HepG2 (cell line): ENCODE measurements around the gene FANCE. TPM values are rescaled to one million over a fixed set of nuclear protein-coding genes. Genes with fewer than 3 reads are reported as not detected.
A peak's percentile ranks its signal among the peaks of the same experiment; 100 is the strongest.

Experiments
- ATAC-seq: fragments of 200-7000 bp; cut with Tn5 transposase; 3 replicates; pipeline ENCODE4 v1.9.1; 2020; ENCODE audit warnings: mild to moderate bottlenecking, moderate library complexity
- BruUV-seq: library from RNA; stranded (reverse); fragments of 400-500 nt; replicated peaks from 2 replicates; lab custom pipeline; 2021; lab: Mats Ljungman, UMichigan
- CTCF ChIA-PET: fragments of 300-600 bp; formaldehyde crosslinking; extraction: SDS; loops from one replicate; lab custom pipeline; 2021; ENCODE audit warnings: low total read pairs, inconsistent platforms, low intra/inter-chr PET ratio; lab: Yijun Ruan, JAX
- POLR2A ChIA-PET: fragments of 350-600 bp; sonication (Branson Sonifier 250); formaldehyde crosslinking; loops from one replicate; lab custom pipeline; 2020; ENCODE audit warnings: antibody characterized with exemption, inconsistent platforms; lab: Yijun Ruan, JAX
- DNase-seq: peaks from one replicate; pipeline ENCODE4 v3.0.0-alpha.2; 2015; ENCODE audit warnings: low spot score
- FAIRE-seq: peaks from 3 replicates; lab custom pipeline; 2011; peaks lifted over from hg19 to GRCh38; lab: Jason Lieb, UNC
- H2AFZ ChIP-seq: one replicate; pipeline ENCODE4 v1.6.1; 2011; ENCODE audit warnings: low read length, inconsistent platforms
- H3K27ac ChIP-seq: fragments of 300-600 bp; 3 replicates; pipeline ENCODE4 v1.8.0; 2011; ENCODE audit warnings: mixed run types, mild to moderate bottlenecking, mixed read lengths, low read length, inconsistent platforms; ENCODE audit not compliant: insufficient read depth; ENCODE audit errors: extremely low read length
- H3K27me3 ChIP-seq, 2 experiments: fragments of 200-600 bp in 1 of 2; 2 replicates in 1 of 2; 3 replicates in 1 of 2; pipeline versions ENCODE4 v1.6.0 to v1.8.0; 2011; ENCODE audit warnings: low read length in 2 of 2, mild to moderate bottlenecking in 2 of 2, moderate library complexity in 2 of 2, inconsistent platforms in 1 of 2; ENCODE audit not compliant: insufficient read depth in 2 of 2, control insufficient read depth in 1 of 2
- H3K36me3 ChIP-seq, 2 experiments: fragments of 200-600 bp in 1 of 2; replicated peaks in 1 of 2; 2 replicates in 1 of 2; 3 replicates in 1 of 2; pipeline versions ENCODE4 v1.5.1 to v1.8.0; 2011; ENCODE audit warnings: low read length in 2 of 2, inconsistent platforms in 1 of 2; ENCODE audit not compliant: insufficient read depth in 2 of 2, control insufficient read depth in 1 of 2
- H3K4me1 ChIP-seq: 2 replicates; pipeline ENCODE4 v1.5.1; 2012; ENCODE audit warnings: low read length, inconsistent platforms; ENCODE audit not compliant: insufficient read depth
- H3K4me2 ChIP-seq: 2 replicates; pipeline ENCODE4 v1.6.0; 2011; ENCODE audit warnings: low read depth, low read length, inconsistent platforms
- H3K4me3 ChIP-seq, 3 experiments: fragments of 200-600 bp in 1 of 3; sonication (generic), shearing (Covaris generic) in 1 of 3; replicated peaks in 1 of 3; 2 replicates each; pipeline ENCODE4 v1.5.1; 2011 to 2016; ENCODE audit warnings: low read length in 3 of 3, inconsistent platforms in 2 of 3, low read depth in 2 of 3, mild to moderate bottlenecking in 2 of 3, control low read depth in 1 of 3, mixed read lengths in 1 of 3; ENCODE audit not compliant: insufficient read depth in 1 of 3
- H3K79me2 ChIP-seq: one replicate; pipeline ENCODE4 v1.6.1; 2011; ENCODE audit warnings: low read length, inconsistent platforms; ENCODE audit not compliant: insufficient read depth
- H3K9ac ChIP-seq: 2 replicates; pipeline ENCODE4 v1.6.0; 2011; ENCODE audit warnings: mild to moderate bottlenecking, low read depth, low read length, inconsistent platforms; ENCODE audit not compliant: insufficient read depth
- H3K9me3 ChIP-seq: 2 replicates; pipeline ENCODE4 v1.5.1; 2012; ENCODE audit warnings: mild to moderate bottlenecking, low read length
- H4K20me1 ChIP-seq: 2 replicates; pipeline ENCODE4 v1.6.0; 2011; ENCODE audit warnings: inconsistent platforms, mild to moderate bottlenecking, low read length, moderate library complexity; ENCODE audit not compliant: insufficient read depth
- ERF ChIP-seq: IDR thresholded peaks from 2 replicates; pipeline ENCODE4 v1.6.1; 2018; ENCODE audit warnings: missing biosample characterization, missing genetic modification reagents
- HOXA3 ChIP-seq: sonication (generic); formaldehyde crosslinking; IDR thresholded peaks from 2 replicates; pipeline ENCODE4 v1.5.0; 2020; ENCODE audit warnings: missing genetic modification reagents
- KAT8 ChIP-seq: IDR thresholded peaks from 2 replicates; pipeline ENCODE4 v1.6.1; 2016; ENCODE audit warnings: missing genetic modification reagents, missing compliant biosample characterization
- KDM1A ChIP-seq: IDR thresholded peaks from 2 replicates; pipeline ENCODE4 v1.6.1; 2016; ENCODE audit warnings: missing compliant biosample characterization
- MAF1 ChIP-seq: sonication (generic); formaldehyde crosslinking; IDR thresholded peaks from 2 replicates; pipeline ENCODE4 v1.5.0; 2020; ENCODE audit warnings: missing genetic modification reagents, borderline replicate concordance
- MEF2D ChIP-seq: sonication (generic); formaldehyde crosslinking; IDR thresholded peaks from 2 replicates; pipeline ENCODE4 v1.5.1; 2020; ENCODE audit warnings: mild to moderate bottlenecking, missing genetic modification reagents
- MXD4 ChIP-seq: IDR thresholded peaks from 2 replicates; pipeline ENCODE4 v1.6.1; 2016; ENCODE audit warnings: mild to moderate bottlenecking, missing biosample characterization, missing genetic modification reagents
- PAX8 ChIP-seq: sonication (generic); formaldehyde crosslinking; IDR thresholded peaks from 2 replicates; pipeline ENCODE4 v1.8.0; 2022; ENCODE audit warnings: mild to moderate bottlenecking, missing genetic modification reagents, borderline replicate concordance
- SIX4 ChIP-seq: sonication (generic); formaldehyde crosslinking; IDR thresholded peaks from 2 replicates; pipeline ENCODE4 v1.4.0; 2020; ENCODE audit warnings: missing genetic modification reagents
- ZBTB38 ChIP-seq: sonication (generic); formaldehyde crosslinking; IDR thresholded peaks from 2 replicates; pipeline ENCODE4 v1.5.1; 2020; ENCODE audit warnings: mild to moderate bottlenecking, missing genetic modification reagents
- ZNF563 ChIP-seq: sonication (generic); formaldehyde crosslinking; IDR thresholded peaks from 2 replicates; pipeline ENCODE4 v1.8.0; 2022; ENCODE audit warnings: mild to moderate bottlenecking, moderate library complexity, missing genetic modification reagents
- WGBS: methylation state at CpG from one replicate; pipeline ENCODE4 v1.1.6; 2017; ENCODE audit warnings: low lambda C conversion rate; 5-methylcytosine and 5-hydroxymethylcytosine counted together
- in situ Hi-C: cut with HindIII; loops from 2 replicates; pipeline ENCODE4 v1.10.0; 2017; ENCODE audit warnings: low pct_unique_long_range_greater_than_20kb; ENCODE audit not compliant: extremely low pct_ligation_motif_present
- intact Hi-C: fragments of 100-400 bp; cut with micrococcal nuclease; formaldehyde crosslinking; loops from one replicate; pipeline ENCODE4 v1.10.0; 2022; ENCODE audit not compliant: unreplicated experiment
- polyA plus RNA-seq, 8 experiments: library from polyadenylated mRNA; depleted of rRNA in 3 of 8; stranded (reverse) in 7 of 8; unstranded in 1 of 8; fragments of >200 nt; fragmentation: Illumina TruSeq in 4 of 8; extraction: Trizol in 4 of 8; gene quantifications; 2 replicates each; pipeline versions ENCODE4 v1.2.1 to v1.2.3, GENCODE V29; 2011 to 2016; ENCODE audit warnings: low read depth in 4 of 8, missing spikeins in 1 of 8, mixed read lengths in 1 of 8; ENCODE audit not compliant: insufficient read depth in 1 of 8
- total RNA-seq, 5 experiments: library from RNA; depleted of rRNA; stranded (reverse); fragments of >200 nt; fragmentation: Illumina TruSeq; extraction: Trizol; gene quantifications; 2 replicates each; pipeline ENCODE4 v1.2.3, GENCODE V29; 2016; ENCODE audit warnings: low read depth in 1 of 5
- TF ChIP-seq, protein P1 (sequence below): sonication (generic); formaldehyde crosslinking; IDR thresholded peaks from 2 replicates; pipeline ENCODE4 v1.8.0; 2022; ENCODE audit warnings: mild to moderate bottlenecking, missing genetic modification reagents; ENCODE audit not compliant: insufficient replicate concordance
- TF ChIP-seq, protein P2 (sequence below): sonication (generic); formaldehyde crosslinking; IDR thresholded peaks from 2 replicates; pipeline ENCODE4 v1.4.0; 2020; ENCODE audit warnings: low read depth, mild to moderate bottlenecking, missing genetic modification reagents
- TF ChIP-seq, protein P3 (sequence below): sonication (generic); formaldehyde crosslinking; IDR thresholded peaks from 2 replicates; pipeline ENCODE4 v1.9.0; 2022; ENCODE audit warnings: missing genetic modification reagents, mild to moderate bottlenecking, borderline replicate concordance
- TF ChIP-seq, protein P4 (sequence below): IDR thresholded peaks from 2 replicates; pipeline ENCODE4 v1.6.1; 2018; ENCODE audit warnings: missing genetic modification reagents, mild to moderate bottlenecking, missing compliant biosample characterization
- TF ChIP-seq, protein P5 (sequence below): sonication (generic); formaldehyde crosslinking; IDR thresholded peaks from 2 replicates; pipeline ENCODE4 v1.5.1; 2020; ENCODE audit warnings: missing genetic modification reagents, mild to moderate bottlenecking, borderline replicate concordance

The FANCE gene
- total and polyA plus RNA-seq, 2 of the 13 experiments (the other 11 are each of a cell fraction or from before 2014, with no cell fraction given), result 7.1 to 11.2 TPM

DNA sequence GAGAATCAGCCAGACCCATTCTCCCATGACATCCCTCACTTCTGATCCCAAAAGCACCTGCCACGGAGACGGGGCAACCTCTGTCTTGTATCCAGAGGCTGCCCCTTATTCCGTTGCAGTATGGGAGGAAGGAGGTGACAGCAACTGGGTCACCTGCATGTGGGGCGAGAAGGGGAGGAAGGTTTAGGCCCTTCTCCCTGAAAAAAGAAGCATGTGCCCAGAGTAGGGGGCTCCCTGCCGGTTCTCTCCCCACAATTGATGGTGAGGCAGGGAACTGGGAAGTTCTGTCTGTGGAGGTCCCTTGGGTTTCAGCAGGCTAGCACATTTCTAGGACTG, 49.3 kb upstream of the FANCE start:
- no TSS peak for BruUV-seq
- no peaks in the 10 kb centered on the region for H3K79me2 ChIP-seq
- ChIA-PET POLR2A (interaction anchor here (0.7 to 1.2 kb wide), 3 partner anchors 12 to 31 kb away, joined by 3 to 5 read pairs (median 3); no protein-coding TSS in a partner anchor), CTCF (interaction anchor here (1.4 kb wide), 1 partner anchor 12 kb away, joined by 5 read pairs; no protein-coding TSS in a partner anchor)
- H3K27ac ChIP-seq, result no peak overlapping the region
- DNase-seq (no peak), FAIRE-seq (no peak), ATAC-seq (no peak)
- intact Hi-C loops (loop anchor here (1.0 to 5.0 kb wide), 2 partner anchors 12 to 36 kb away; no protein-coding TSS in a partner anchor), in situ Hi-C loops (no loop called here)
- no peaks in the 10 kb centered on the region for H4K20me1 ChIP-seq
- H3K4me3 ChIP-seq, result peak overlapping the region in 1 of 3 experiments; percentile 49; a peak in 2 of 6 replicates
- H2AFZ ChIP-seq, result no peak overlapping the region
- H3K9ac ChIP-seq, result no peak overlapping the region; the same call in 1 of the 2 replicates
- no peaks in the 10 kb centered on the region for H3K9me3 ChIP-seq
- no peaks in the 10 kb centered on the region for H3K36me3 ChIP-seq
- H3K4me2 ChIP-seq, result peak overlapping the region; percentile 73
- WGBS, result 14% methylated on average over 5 of the region's 5 CpGs
- H3K27me3 ChIP-seq, result no peaks in the 10 kb centered on the region
- peaks cover 53% of the 10 kb centered on the region for H3K4me1 ChIP-seq
- TF ChIP-seq, protein P1, sequence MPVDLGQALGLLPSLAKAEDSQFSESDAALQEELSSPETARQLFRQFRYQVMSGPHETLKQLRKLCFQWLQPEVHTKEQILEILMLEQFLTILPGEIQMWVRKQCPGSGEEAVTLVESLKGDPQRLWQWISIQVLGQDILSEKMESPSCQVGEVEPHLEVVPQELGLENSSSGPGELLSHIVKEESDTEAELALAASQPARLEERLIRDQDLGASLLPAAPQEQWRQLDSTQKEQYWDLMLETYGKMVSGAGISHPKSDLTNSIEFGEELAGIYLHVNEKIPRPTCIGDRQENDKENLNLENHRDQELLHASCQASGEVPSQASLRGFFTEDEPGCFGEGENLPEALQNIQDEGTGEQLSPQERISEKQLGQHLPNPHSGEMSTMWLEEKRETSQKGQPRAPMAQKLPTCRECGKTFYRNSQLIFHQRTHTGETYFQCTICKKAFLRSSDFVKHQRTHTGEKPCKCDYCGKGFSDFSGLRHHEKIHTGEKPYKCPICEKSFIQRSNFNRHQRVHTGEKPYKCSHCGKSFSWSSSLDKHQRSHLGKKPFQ (CRISPR knock-in tag), result peak; percentile 48
- TF ChIP-seq, protein P2, sequence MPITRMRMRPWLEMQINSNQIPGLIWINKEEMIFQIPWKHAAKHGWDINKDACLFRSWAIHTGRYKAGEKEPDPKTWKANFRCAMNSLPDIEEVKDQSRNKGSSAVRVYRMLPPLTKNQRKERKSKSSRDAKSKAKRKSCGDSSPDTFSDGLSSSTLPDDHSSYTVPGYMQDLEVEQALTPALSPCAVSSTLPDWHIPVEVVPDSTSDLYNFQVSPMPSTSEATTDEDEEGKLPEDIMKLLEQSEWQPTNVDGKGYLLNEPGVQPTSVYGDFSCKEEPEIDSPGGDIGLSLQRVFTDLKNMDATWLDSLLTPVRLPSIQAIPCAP (CRISPR knock-in tag), result no peak
- TF ChIP-seq KAT8 (CRISPR knock-in tag) (0 out of 2 replicates have a peak, but pooled peaks have one; percentile 3), MXD4 (CRISPR knock-in tag) (0 out of 2 replicates have a peak, but pooled peaks have one; percentile 25), KDM1A (no peak), PAX8 (no peak), MAF1 (CRISPR knock-in tag) (no peak), ERF (peak; percentile 5; the same call in 1 of the 2 replicates), ZNF563 (CRISPR knock-in tag) (no peak), HOXA3 (CRISPR knock-in tag) (no peak), MEF2D (CRISPR knock-in tag) (no peak), ZBTB38 (CRISPR knock-in tag) (no peak), SIX4 (CRISPR knock-in tag) (no peak)
- TF ChIP-seq, protein P3, sequence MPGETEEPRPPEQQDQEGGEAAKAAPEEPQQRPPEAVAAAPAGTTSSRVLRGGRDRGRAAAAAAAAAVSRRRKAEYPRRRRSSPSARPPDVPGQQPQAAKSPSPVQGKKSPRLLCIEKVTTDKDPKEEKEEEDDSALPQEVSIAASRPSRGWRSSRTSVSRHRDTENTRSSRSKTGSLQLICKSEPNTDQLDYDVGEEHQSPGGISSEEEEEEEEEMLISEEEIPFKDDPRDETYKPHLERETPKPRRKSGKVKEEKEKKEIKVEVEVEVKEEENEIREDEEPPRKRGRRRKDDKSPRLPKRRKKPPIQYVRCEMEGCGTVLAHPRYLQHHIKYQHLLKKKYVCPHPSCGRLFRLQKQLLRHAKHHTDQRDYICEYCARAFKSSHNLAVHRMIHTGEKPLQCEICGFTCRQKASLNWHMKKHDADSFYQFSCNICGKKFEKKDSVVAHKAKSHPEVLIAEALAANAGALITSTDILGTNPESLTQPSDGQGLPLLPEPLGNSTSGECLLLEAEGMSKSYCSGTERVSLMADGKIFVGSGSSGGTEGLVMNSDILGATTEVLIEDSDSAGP (CRISPR knock-in tag), result peak; percentile 9; the same call in 1 of the 2 replicates
- TF ChIP-seq, protein P4, sequence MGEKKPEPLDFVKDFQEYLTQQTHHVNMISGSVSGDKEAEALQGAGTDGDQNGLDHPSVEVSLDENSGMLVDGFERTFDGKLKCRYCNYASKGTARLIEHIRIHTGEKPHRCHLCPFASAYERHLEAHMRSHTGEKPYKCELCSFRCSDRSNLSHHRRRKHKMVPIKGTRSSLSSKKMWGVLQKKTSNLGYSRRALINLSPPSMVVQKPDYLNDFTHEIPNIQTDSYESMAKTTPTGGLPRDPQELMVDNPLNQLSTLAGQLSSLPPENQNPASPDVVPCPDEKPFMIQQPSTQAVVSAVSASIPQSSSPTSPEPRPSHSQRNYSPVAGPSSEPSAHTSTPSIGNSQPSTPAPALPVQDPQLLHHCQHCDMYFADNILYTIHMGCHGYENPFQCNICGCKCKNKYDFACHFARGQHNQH (CRISPR knock-in tag), result peak; percentile 18
- TF ChIP-seq, protein P5, sequence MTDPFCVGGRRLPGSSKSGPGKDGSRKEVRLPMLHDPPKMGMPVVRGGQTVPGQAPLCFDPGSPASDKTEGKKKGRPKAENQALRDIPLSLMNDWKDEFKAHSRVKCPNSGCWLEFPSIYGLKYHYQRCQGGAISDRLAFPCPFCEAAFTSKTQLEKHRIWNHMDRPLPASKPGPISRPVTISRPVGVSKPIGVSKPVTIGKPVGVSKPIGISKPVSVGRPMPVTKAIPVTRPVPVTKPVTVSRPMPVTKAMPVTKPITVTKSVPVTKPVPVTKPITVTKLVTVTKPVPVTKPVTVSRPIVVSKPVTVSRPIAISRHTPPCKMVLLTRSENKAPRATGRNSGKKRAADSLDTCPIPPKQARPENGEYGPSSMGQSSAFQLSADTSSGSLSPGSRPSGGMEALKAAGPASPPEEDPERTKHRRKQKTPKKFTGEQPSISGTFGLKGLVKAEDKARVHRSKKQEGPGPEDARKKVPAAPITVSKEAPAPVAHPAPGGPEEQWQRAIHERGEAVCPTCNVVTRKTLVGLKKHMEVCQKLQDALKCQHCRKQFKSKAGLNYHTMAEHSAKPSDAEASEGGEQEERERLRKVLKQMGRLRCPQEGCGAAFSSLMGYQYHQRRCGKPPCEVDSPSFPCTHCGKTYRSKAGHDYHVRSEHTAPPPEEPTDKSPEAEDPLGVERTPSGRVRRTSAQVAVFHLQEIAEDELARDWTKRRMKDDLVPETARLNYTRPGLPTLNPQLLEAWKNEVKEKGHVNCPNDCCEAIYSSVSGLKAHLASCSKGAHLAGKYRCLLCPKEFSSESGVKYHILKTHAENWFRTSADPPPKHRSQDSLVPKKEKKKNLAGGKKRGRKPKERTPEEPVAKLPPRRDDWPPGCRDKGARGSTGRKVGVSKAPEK, result 0 out of 2 replicates have a peak, but pooled peaks have one; percentile 57
